GM21360 (cell line): Measurements from ENCODE around the gene PDE1C.
"Not testable (repeated sequence)": the region's sequence is repeated elsewhere in the genome, so short reads cannot be mapped to it uniquely, and the experiment has no call there.

Experiments
- ATAC-seq: cut with Tn5 transposase; IDR thresholded peaks from one replicate; pipeline ENCODE4 v1.9.1; 2021; ENCODE audit warnings: mild to moderate bottlenecking, moderate library complexity; ENCODE audit not compliant: unreplicated experiment

PDE1C gene

GRCh38 chr7:32045228-32045627 lies 25.0 kb downstream of the PDE1C start:
- ATAC-seq: no peak

- ATAC-seq: no peak
Measured at GRCh38 chr7:32044739-32045138, 25.5 kb downstream of the PDE1C start.

DNA sequence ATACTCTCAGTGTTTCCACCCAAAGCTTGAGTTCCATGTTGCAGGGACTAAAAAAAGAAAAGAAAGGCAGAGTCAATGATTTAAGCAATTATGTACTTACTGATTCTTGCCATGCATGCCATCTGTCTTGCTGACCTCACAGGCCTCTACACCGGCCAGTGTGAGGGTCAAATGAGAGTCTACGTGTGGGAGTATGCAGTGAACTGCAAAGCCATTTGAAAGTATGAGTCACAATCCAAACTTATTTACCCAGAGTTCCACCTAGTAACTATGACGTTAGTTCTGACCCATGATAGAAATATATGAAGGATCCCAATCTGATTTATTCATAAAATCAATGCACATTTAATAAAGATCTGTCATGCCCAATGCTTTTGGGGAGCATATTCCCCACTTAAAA lies 26.5 kb downstream of the PDE1C start:
- ATAC-seq: no peak

- ATAC-seq: no peak
Measured at GRCh38 chr7:32042900-32043299, 27.3 kb downstream of the PDE1C start.

GRCh38 chr7:32039000-32039756 lies 31.0 kb downstream of the PDE1C start:
- ATAC-seq: no peak

- ATAC-seq: peak; percentile 79
Measured at GRCh38 chr7:32037650-32038198, 32.5 kb downstream of the PDE1C start.

DNA sequence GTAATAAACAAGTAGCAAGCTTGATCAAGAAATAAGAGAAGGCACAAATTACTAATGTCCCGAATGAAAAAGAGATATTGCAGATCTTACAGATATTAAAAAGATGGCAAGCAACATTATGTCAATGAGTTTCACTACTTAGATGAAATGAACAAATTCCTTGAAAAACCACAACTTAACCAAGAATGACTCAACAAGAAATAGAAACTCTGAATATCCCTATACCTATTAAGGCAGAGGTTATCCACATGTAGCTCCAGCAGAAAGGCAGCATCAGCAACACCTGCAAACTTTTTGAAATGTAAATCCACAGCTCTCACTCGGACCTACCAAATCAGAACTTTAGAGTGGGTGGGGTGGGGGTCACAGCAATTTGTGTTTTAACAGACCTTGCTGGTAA lies 33.6 kb downstream of the PDE1C start:
- ATAC-seq: no peak

DNA sequence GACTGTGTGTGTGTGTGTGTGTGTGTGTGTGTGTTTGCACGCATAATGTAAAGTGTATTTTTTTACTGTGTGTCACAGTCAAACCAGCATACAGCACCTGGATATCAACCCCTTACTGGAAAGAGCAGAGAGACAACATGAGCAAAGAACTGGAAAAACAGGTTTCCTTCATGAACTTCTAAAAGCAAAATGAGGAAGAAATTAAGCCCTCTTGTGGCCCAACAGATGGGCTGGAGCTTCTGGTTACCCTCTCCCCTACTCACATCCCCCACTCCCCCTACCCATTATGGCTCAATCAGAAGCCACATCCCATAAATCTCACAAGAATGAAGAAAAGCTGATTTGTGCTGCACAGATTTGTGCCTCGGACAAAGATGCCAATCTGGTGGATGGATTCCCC lies 36.2 kb downstream of the PDE1C start:
- no peak for ATAC-seq

- no peak for ATAC-seq
Measured at GRCh38 chr7:32033006-32033405, 37.2 kb downstream of the PDE1C start.

DNA sequence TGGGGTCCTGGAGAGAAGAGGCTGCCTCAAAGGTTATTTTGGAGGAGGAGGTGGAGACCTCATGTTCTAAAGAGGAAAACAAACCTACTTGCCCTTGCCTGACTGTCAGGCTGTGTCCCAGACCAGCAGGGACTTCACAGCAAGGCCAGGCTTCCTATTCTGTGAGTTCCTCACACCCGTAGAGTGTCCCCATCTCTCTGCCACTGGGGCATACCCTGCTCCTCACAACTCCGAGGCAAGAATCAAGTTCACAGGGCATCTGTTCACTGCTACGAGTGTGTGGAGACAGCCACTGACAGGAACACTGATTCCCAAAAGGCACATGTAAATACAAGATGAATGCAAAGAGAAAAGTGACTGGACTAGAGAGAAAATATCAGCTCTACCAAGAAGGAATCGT lies 38.0 kb downstream of the PDE1C start:
- no peak for ATAC-seq

GRCh38 chr7:32030904-32031692 lies 39.1 kb downstream of the PDE1C start:
- ATAC-seq: no peak

- no peak for ATAC-seq
Measured at GRCh38 chr7:32026083-32026425, 44.2 kb downstream of the PDE1C start.

DNA sequence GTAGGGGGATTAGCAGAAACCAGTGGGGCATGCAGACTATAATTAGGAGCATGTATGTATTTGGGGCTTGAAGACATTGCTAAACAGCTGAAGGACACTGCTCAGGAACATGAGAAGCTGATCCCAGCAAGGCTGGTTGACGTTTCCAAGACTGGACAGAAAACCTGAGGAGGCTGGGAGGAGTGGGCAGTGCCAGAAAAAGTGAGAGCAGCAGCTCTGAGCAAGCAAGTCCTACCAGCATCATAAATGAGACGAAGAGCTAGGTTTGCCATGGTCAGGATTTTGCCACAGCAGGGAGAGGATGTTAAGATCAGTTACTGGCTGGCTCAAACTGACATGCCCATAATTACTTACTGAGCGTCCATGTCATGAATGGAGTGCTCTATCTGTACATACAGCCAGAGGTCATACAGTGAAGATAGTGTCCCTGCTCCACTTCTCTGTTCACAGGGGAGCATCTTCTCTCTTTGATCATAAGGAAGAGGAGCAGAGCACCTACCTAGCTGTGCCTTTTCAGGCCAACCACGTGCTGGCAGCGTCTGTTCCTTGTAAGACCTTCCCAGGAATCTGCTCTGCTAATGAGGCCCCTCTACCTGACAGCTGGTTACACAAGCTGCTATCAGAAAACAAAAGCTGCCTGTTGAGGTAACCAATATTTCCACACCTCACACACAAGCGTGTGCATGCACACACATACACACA lies 44.7 kb downstream of the PDE1C start:
- ATAC-seq: no peak

DNA sequence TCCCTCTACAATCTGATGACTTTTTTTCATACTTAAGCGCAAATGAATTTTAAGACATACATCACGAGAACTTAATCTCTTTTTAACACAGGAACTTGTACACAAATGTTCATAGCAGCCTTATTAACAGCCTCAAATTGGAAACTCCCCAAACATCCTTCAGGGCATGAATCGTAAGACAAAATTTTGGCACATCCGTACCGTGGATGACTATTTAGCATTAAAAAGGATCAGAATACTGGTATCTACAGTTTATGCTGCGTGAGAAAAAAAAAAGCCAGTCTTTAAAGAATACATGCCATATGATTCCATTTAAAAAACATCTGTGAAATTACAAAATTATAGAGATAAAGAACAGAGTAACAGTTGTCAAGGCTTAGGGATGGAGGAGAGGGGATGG lies 46.8 kb downstream of the PDE1C start:
- no peak for ATAC-seq

DNA sequence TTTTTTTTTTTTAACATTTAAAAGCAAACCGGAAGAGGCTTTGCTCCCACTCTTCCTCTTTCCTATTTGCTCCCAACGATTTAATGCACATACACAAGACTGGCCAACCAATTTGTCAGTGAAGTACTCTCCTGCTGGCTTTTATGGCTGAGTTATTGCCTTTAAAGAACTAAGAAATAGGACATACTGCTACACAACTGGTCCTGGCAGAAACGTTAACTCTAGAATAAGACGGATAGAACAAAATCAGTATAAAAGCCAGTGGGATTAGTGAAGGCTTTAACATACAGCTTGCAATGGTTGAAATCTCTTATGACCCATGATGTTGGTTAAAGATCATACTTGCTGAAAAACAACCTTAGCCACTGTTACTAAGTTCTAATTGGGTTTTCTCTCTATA lies 47.2 kb downstream of the PDE1C start:
- ATAC-seq: no peak

DNA sequence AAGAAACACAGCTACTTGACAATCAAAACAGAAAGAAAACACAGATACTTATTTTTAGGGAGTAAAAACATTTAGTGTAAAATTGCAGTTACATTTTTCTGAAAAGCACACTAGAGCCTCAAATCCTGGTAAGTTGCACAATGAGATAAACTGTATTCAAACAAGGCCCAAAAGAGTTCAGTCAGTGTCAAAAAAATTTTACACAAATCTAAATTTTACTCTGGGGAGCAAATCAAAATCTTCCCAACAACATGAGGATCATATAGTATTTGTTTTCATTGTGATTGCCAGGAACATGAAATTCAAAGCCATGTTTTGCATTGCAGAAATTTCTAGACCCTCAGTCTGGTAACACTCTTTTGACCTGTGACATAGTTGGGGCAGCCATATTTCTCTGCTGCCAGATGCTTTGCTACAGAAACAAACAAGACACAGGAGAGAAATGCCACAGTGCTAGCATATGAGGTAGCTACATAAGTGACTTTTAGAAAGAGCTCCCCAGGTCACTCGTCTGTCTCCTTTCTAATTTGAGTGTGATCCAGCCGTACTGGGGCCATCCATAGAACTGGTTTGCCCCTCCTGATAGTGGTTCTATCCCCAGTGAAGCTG lies 49.6 kb downstream of the PDE1C start:
- ATAC-seq: no peak

DNA sequence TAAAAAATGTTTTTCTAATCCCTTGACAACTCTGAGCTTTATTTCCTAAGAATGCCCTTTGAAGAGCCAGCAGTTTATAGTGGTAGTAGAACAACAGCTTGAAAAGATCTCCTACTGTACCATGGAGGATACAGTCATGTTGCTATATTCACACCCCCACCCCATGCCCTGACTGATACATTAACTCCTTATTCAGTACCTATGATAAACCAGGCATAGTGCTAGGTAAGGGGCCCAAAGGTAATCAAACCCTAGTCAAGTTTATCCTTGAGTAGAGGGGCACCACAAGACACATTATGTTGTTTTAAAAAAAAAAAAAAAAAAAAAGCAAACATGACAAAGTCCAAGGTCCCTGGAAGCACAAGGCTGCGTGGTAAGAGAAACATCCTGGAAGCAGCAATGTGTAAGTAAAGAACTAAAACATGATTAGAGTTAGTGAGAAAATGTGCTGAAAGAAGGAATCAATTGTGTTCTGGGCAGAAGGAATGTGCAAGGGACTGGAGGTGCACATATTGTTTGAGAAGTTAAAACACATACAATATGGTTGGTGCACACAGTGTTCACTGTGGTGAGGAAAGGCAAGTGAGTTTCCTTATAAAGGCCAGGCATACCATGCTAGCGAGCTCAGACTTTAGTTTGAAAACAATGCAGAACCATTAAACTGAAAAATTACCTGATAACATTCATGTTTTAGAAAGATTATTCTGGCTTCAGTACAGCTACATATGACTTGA lies 51.2 kb downstream of the PDE1C start:
- no peak for ATAC-seq

- no peak for ATAC-seq
Measured at GRCh38 chr7:32015133-32015532, 55.1 kb downstream of the PDE1C start.

DNA sequence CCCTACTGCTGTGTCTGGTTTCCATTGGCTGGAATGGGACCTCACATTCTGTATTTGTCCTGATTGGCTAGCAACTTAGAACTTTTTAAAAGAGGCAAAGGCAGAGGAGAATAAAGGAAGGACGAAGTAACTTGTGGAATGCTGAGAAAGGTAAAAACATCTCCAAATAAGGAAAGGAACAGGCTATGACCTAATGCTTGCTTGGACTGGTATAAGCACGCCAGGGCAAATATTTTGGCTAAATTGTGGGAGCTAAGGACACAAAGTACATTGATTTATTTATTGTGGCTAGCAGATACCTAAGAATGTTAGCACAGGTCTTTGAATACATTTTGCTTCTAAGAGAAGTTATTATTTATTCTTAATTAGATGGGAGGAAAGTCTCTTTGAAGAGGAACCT lies 56.7 kb downstream of the PDE1C start:
- not testable (repeated sequence) for ATAC-seq

DNA sequence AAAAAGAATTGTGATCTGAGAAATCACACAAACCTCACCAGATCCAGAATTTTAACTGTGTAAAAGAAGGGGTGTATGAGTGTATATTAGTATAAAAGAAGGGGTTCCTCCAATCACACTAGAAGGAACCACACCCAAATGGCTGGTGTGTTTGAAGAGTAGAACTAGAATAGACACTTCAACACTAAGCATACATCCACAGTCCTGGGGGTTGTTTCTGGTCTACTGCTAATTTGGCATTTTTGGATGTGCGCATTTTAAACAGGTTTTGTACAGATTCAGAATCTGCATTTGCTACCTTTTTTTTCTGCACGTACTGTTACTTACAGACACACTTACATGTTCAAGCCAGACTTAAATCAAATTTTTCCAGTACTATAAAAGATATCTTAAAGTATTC lies 64.6 kb downstream of the PDE1C start:
- no peak for ATAC-seq

DNA sequence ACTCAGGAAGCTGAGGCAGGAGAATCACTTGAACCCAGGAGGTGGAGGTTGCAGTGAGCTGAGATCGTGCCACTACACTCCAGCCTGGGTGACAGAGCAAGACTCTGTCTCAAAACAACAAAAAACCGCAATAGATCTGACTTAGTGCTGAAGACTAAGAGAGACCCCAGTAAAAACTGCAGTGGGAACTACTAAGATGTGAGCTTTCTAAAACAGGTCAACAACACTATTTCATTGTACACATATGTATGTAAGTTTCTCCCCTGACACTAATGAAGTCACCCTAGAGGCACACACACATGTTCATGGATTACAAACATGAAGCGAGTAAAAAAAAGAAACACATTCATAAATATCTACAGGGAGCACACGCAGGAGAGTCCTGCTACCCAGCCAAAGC lies 68.3 kb downstream of the PDE1C start:
- no peak for ATAC-seq
